ENCODE results near the gene MORN4.
"Not testable (repeated sequence)": the region's sequence is repeated elsewhere in the genome, so short reads cannot be mapped to it uniquely, and the experiment has no call there.

Gene MORN4

GRCh38 chr10:97647556-97647955, 14.3 kb upstream of the MORN4 start:
- peak; percentile 33 for DNase-seq (ENCODE audit: low read depth)
- no peak overlapping the region for H3K4me3 ChIP-seq (ENCODE audit: low read depth, low read length)
- TF ChIP-seq MAX (IDR thresholded peaks at IDR 0.05; ENCODE audit: low read depth, low read length) (no peak), POLR2A (IDR thresholded peaks at IDR 0.05; ENCODE audit: extremely low read depth, insufficient read length) (no peak), MYC (IDR thresholded peaks at IDR 0.05; ENCODE audit: low read depth, low read length) (no peak), CTCF (IDR thresholded peaks at IDR 0.05; ENCODE audit: low read depth, low read length) (no peak)

DNA sequence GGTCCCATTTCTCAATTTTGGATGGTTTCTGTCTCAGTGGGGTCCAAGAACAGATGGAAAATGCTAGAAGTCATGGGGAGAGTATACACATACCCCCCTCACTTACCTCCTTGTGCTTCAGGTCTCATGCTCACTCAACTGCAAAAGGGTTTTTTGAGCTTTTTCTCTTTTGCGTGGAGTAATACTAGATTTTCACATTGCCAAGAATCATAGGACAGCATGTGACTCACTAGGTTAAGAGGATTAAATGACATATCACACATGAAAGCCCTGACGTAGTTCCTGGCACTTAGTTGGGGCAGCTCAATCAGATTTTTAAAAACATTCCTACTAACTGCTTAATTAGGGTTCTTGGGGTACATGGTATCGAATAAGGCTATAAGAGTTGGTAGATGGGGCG, 11.6 kb upstream of the MORN4 start:
- DNase-seq (ENCODE audit: low read depth), result no peak
- TF ChIP-seq MAX (IDR thresholded peaks at IDR 0.05; ENCODE audit: low read depth, low read length) (no peak), CTCF (IDR thresholded peaks at IDR 0.05; ENCODE audit: low read depth, low read length) (no peak), POLR2A (IDR thresholded peaks at IDR 0.05; ENCODE audit: extremely low read depth, insufficient read length) (no peak), MYC (IDR thresholded peaks at IDR 0.05; ENCODE audit: low read depth, low read length) (no peak)
- H3K4me3 ChIP-seq (ENCODE audit: low read depth, low read length), result no peak overlapping the region

DNA sequence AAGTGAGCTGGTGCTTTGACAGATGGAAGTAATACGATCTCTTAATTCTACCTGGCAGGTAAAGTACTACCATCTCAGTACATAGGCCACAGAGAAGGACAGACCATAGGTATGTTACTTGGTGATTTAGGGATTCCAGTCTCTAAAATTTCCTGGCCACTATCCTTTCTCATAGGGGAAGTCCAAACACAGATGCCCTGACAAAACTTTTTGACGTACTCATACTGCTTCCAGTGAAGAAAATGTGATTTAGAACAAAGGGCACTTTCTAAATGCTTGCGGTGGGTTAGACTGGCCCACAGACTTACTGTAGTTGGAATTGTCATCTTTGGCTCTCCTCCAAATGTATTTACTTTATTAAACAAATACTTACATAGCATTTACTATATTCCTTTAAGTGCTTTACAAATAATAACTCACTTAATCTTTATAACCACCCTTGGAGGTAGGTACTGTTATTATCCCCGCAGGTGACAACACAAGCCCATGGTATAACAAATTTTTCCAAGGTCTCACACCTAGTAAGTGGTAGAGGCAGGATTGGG, 10.2 kb upstream of the MORN4 start:
- no peak for TF ChIP-seq MYC (IDR thresholded peaks at IDR 0.05; ENCODE audit: low read depth, low read length)
- no peak for TF ChIP-seq CTCF (IDR thresholded peaks at IDR 0.05; ENCODE audit: low read depth, low read length)
- TF ChIP-seq POLR2A (IDR thresholded peaks at IDR 0.05; ENCODE audit: extremely low read depth, insufficient read length), result no peak
- no peak for TF ChIP-seq MAX (IDR thresholded peaks at IDR 0.05; ENCODE audit: low read depth, low read length)
- no peak overlapping the region for H3K4me3 ChIP-seq (ENCODE audit: low read depth, low read length)
- no peak for DNase-seq (ENCODE audit: low read depth)

DNA sequence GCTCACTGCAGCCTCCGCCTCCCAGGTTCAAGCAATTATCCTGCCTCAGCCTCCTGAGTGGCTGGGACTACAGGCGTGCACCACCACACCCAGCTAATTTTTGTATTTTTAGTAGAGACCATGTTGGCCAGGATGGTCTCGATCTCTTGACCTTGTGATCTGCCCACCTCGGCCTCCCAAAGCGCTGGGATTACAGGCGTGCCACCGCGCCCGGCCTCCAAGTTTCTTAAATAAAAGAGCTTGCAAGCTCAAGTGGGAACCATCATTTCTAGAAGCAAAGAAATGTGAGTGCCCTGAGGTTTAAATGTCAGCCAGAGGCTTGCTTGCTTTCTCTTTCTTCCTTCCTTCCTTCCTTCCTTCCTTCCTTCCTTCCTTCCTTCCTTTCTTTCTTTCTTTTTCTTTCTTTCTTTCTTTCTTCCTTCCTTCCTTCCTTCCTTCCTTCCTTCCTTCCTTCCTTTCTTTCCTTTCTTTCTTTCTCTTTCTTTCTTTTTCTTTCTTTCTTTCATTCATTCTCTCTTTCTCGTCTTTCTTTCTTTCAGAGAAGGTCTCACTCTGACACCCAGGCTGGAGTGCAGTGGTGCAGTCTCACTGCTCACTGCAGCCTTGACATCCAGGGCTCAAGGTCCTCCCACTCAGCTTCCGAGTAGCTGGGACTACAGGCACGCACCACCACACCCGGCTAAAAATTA, 9.3 kb upstream of the MORN4 start:
- not testable (repeated sequence) for H3K4me3 ChIP-seq (ENCODE audit: low read depth, low read length)

DNA sequence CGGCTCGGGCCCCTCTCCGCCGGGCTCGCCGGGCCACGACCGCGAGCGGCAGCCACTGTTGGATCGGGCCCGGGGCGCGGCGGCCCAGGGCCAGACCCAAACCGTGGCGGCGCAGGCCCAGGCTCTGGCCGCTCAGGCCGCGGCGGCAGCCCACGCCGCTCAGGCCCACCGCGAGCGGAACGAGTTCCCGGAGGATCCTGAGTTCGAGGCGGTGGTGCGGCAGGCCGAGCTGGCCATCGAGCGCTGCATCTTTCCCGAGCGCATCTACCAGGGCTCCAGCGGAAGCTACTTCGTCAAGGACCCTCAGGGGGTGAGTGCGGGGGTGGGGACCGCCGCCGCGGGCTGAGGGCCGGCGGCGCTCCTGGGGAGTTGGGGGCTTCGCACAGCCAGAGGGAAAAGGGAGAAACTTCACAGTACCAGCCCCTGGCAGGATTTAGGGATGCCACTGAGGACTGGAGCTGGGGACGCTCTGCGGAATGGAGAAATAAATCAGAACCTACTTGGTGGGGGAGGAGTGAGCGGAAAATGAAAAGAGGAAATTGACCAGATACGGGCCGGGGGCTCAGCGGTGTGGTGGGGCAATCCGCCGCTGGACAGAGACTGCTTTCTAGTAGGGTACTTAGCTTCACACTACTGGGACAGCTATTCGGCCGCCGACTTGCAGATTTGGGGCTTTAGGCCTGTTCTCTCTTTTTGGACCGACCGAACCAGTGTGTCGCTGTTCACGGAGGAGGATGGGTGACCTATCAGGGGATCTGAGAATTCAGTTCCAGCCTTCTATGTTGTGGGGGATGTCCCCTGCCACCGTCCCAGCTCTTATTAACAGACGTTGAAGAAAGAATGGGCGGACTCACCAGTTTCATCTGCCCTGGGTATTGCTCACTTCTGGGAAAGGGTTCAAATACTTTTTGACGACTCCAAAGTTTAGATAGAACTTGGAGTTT, 7.8 kb upstream of the MORN4 start:
- peak; percentile 74 for DNase-seq (ENCODE audit: low read depth)
- peak overlapping the region; percentile 64 for H3K4me3 ChIP-seq (ENCODE audit: low read depth, low read length)
- no peak for TF ChIP-seq POLR2A (IDR thresholded peaks at IDR 0.05; ENCODE audit: extremely low read depth, insufficient read length)
- no peak for TF ChIP-seq MAX (IDR thresholded peaks at IDR 0.05; ENCODE audit: low read depth, low read length)
- TF ChIP-seq CTCF (IDR thresholded peaks at IDR 0.05; ENCODE audit: low read depth, low read length), result no peak
- no peak for TF ChIP-seq MYC (IDR thresholded peaks at IDR 0.05; ENCODE audit: low read depth, low read length)

More for the DNA sequence above, 9.3 kb upstream of the MORN4 start:
- not testable (repeated sequence) for DNase-seq (ENCODE audit: low read depth)
